ENCODE measurements around the gene TBX2.

TBX2 gene

GRCh38 chr17:61398721-61399130, 917 bp upstream of the TBX2 start:
- H3K27me3 ChIP-seq: no peaks in the 10 kb centered on the region
- H3K4me1 ChIP-seq: peaks cover 0 to 60% (median 42%) of the 10 kb centered on the region in 4 donors
- peaks cover 0 to 14% (median 9%) of the 10 kb centered on the region in 3 donors for H3K36me3 ChIP-seq
- DNase-seq: no peak
- intact Hi-C loops (cut with DNase I; ENCODE audit: low total_unique reads): loop anchor here (5.0 to 10.0 kb wide), 2 partner anchors 151 to 674 kb away; no protein-coding TSS in a partner anchor
- no peak for TF ChIP-seq CTCF (IDR thresholded peaks at IDR 0.05)
- peak overlapping the region; percentile 77 to 86 for H3K4me3 ChIP-seq
- peak overlapping the region; percentile 98 for H3K27ac ChIP-seq
- H3K9me3 ChIP-seq: no peaks in the 10 kb centered on the region

GRCh38 chr17:61400066-61400716, 548 bp downstream of the TBX2 start:
- H3K27me3 ChIP-seq: peaks cover 0 to 2% of the 10 kb centered on the region in 2 donors
- H3K4me3 ChIP-seq: peak overlapping the region; percentile 77 to 86
- TF ChIP-seq CTCF (IDR thresholded peaks at IDR 0.05): no peak
- peak overlapping the region; percentile 98 for H3K27ac ChIP-seq
- intact Hi-C loops (cut with DNase I; ENCODE audit: low total_unique reads): loop anchor here (5.0 kb wide), 1 partner anchor 498 kb away; no protein-coding TSS in a partner anchor
- H3K36me3 ChIP-seq: peaks cover 13 to 27% (median 24%) of the 10 kb centered on the region in 3 donors
- peak in 1 of 2 donors; percentile 70 for DNase-seq
- no peaks in the 10 kb centered on the region for H3K9me3 ChIP-seq
- peaks cover 0 to 63% (median 53%) of the 10 kb centered on the region in 4 donors for H3K4me1 ChIP-seq

GRCh38 chr17:61400717-61401388, 1.2 kb downstream of the TBX2 start:
- peak overlapping the region; percentile 77 to 86 for H3K4me3 ChIP-seq
- peaks cover 19 to 34% (median 31%) of the 10 kb centered on the region in 3 donors for H3K36me3 ChIP-seq
- no peaks in the 10 kb centered on the region for H3K9me3 ChIP-seq
- peaks cover 0 to 2% of the 10 kb centered on the region in 2 donors for H3K27me3 ChIP-seq
- no peak for TF ChIP-seq CTCF (IDR thresholded peaks at IDR 0.05)
- intact Hi-C loops (cut with DNase I; ENCODE audit: low total_unique reads): loop anchor here (5.0 kb wide), 1 partner anchor 499 kb away; no protein-coding TSS in a partner anchor
- peak in 1 of 2 donors; percentile 68 for DNase-seq
- H3K27ac ChIP-seq: peak overlapping the region; percentile 98
- H3K4me1 ChIP-seq: peaks cover 0 to 67% (median 58%) of the 10 kb centered on the region in 4 donors

- peak overlapping the region; percentile 77 to 86 for H3K4me3 ChIP-seq
- peak overlapping the region; percentile 98 for H3K27ac ChIP-seq
- peaks cover 19 to 40% (median 33%) of the 10 kb centered on the region in 3 donors for H3K36me3 ChIP-seq
- DNase-seq: peak in 1 of 2 donors; percentile 74
- TF ChIP-seq CTCF (IDR thresholded peaks at IDR 0.05): no peak
- H3K9me3 ChIP-seq: no peaks in the 10 kb centered on the region
- intact Hi-C loops (cut with DNase I; ENCODE audit: low total_unique reads): loop anchor here (5.0 kb wide), 1 partner anchor 499 kb away; no protein-coding TSS in a partner anchor
- peaks cover 0 to 2% of the 10 kb centered on the region in 2 donors for H3K27me3 ChIP-seq
- H3K4me1 ChIP-seq: peaks cover 0 to 63% (median 55%) of the 10 kb centered on the region in 4 donors
Observed at GRCh38 chr17:61401389-61402072, 1.9 kb downstream of the TBX2 start.

GRCh38 chr17:61402073-61402541, 2.5 kb downstream of the TBX2 start:
- DNase-seq: no peak
- intact Hi-C loops (cut with DNase I; ENCODE audit: low total_unique reads): loop anchor here (5.0 kb wide), 1 partner anchor 500 kb away; no protein-coding TSS in a partner anchor
- Histone ChIP-seq H3K27ac (peak overlapping the region; percentile 98), H3K27me3 (peaks cover 0 to 2% of the 10 kb centered on the region in 2 donors), H3K9me3 (no peaks in the 10 kb centered on the region), H3K4me1 (peaks cover 0 to 63% (median 53%) of the 10 kb centered on the region in 4 donors), H3K4me3 (peak overlapping the region; percentile 77 to 86), H3K36me3 (peaks cover 19 to 40% (median 33%) of the 10 kb centered on the region in 3 donors)
- no peak for TF ChIP-seq CTCF (IDR thresholded peaks at IDR 0.05)
